H1 (cell line): ENCODE data around the gene FXN.

Experiments used
- CEBPB ChIP-seq: IDR thresholded peaks from 2 replicates; pipeline ENCODE4 v1.6.1; 2012; ENCODE audit warnings: low read depth, low read length
- CTCF ChIP-seq, 3 experiments: IDR thresholded peaks; 1 replicate in 2 of 3; 2 replicates in 1 of 3; pipeline versions ENCODE4 v1.5.1 to v1.6.1; 2011; ENCODE audit warnings: low read length in 3 of 3, mild to moderate bottlenecking in 3 of 3, inconsistent platforms in 2 of 3, low read depth in 1 of 3, moderate library complexity in 1 of 3; ENCODE audit not compliant: insufficient read depth in 1 of 3; ENCODE audit errors: control extremely low read depth in 1 of 3
- GABPA ChIP-seq: IDR thresholded peaks from 2 replicates; pipeline ENCODE4 v1.6.1; 2011; ENCODE audit warnings: mild to moderate bottlenecking, low read length, moderate library complexity, borderline replicate concordance; ENCODE audit not compliant: insufficient read depth
- POLR2A ChIP-seq, 2 experiments: IDR thresholded peaks; 1 replicate in 1 of 2; 2 replicates in 1 of 2; pipeline ENCODE4 v1.6.1; 2011; ENCODE audit warnings: low read depth in 2 of 2, low read length in 2 of 2, mild to moderate bottlenecking in 2 of 2; ENCODE audit errors: control extremely low read depth in 1 of 2

DNA sequence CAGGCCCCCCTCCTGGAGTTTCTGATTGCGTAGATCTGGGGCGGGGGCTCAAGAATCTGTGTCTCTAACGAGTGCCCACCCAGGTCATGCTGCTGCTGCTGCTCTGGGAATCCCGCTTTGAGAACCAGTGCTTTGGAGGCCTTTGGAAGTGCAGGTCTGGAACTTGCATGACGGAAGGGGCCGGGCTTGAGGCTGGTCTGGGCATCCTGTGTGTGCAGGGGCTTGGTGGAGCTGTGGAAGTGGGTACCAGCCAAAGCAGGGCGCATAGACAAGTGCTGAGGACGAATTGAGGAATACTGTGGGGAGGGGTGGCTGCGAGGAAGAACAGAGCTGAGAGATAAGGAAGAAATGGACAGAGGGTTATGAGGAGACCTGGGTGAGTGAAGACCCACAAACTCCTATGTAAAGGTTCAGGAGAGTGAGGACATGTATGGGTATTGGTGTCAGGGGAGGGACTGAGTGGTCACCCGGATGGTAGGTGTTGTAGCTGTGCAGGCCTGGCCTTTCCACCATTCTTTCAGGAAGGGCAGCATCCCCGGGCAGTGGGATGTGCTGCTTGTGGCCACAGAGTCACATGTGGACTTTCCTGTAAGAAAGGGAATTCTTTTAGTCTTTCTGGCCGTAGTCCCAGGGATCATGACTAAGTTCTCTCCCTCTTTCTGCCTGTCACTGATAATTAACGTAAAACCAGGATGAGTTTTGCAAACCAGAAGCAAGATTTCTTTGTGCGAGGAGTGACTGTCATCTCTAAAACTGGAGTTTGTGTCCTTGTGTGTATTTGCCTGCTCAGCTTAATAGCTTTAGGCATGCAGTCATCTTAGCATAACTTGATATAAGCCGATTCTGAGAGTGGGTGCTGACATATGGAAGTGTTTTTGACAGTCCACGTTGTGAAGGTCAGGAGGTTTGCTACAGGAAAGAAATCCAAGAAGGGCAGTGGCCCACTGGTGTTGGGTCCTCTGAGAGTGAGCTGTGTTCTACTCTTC lies 95.2 kb downstream of the FXN start:
- TF ChIP-seq GABPA (no peak), CTCF (IDR thresholded peaks at IDR 0.05; ENCODE audit: control extremely low read depth in 1 of 3, insufficient read depth in 1 of 3, low read depth in 1 of 3, low read length in 3 of 3) (no peak), POLR2A (IDR thresholded peaks at IDR 0.05; ENCODE audit: control extremely low read depth in 1 of 2, low read depth in 2 of 2, low read length in 2 of 2) (no peak), CEBPB (no peak)
